ENCODE measurements around the gene SPRR3. TPM values are rescaled to one million over a fixed set of nuclear protein-coding genes. Genes with fewer than 3 reads are reported as not detected.

SPRR3 gene
- not detected for polyA plus RNA-seq (2013)

GRCh38 chr1:153001382-153001781 is at the start of gene SPRR3:
TSS of gene SPRR3 (plus strand) at chr1:153001749. CDS start at chr1:153003021, 1,272 bp downstream.
- H3K27me3 ChIP-seq (replicated peaks in 2 of 5; ENCODE audit: control insufficient read depth in 4 of 5, insufficient read depth in 5 of 5, low read length in 4 of 5), result peaks cover 0 to 6% (median 3%) of the 10 kb centered on the region in 5 experiments
- H3K9me3 ChIP-seq (ENCODE audit: control extremely low read depth in 1 of 5, control insufficient read depth in 4 of 5, insufficient read depth in 2 of 5, low read depth in 1 of 5, low read length in 4 of 5), result no peaks in the 10 kb centered on the region
- no peak within 1 kb of the TSS for H3K27ac ChIP-seq (ENCODE audit: insufficient read depth in 1 of 2, low read depth in 1 of 2, low read length in 2 of 2, poor library complexity in 1 of 2, severe bottlenecking in 2 of 2)
- no peak for DNase-seq
- no peaks in the 10 kb centered on the region for H3K36me3 ChIP-seq (ENCODE audit: control insufficient read depth in 4 of 4, insufficient read depth in 4 of 4, low read length in 3 of 4)
- POLR2A ChIA-PET, result no interaction called here
- no peaks in the 10 kb centered on the region for H3K4me1 ChIP-seq (ENCODE audit: control extremely low read depth in 1 of 4, control insufficient read depth in 4 of 4, insufficient read depth in 4 of 4, low read length in 3 of 4)
- H3K4me3 ChIP-seq (ENCODE audit: control insufficient read depth in 1 of 7, extremely low read depth in 1 of 7, insufficient read depth in 4 of 7, low read depth in 2 of 7, low read length in 6 of 7), result no peak within 1 kb of the TSS
- CTCF ChIA-PET, result interaction anchor here (0.7 kb wide), 1 partner anchor 10 kb away, joined by 3 read pairs; no protein-coding TSS in a partner anchor
- 100% methylated on average over 2 of the region's 2 CpGs for WGBS (ENCODE audit: insufficient coverage)

GRCh38 chr1:152953761-152954160 is 47.8 kb upstream of the SPRR3 start:
- CTCF ChIA-PET, result interaction anchor here (1.3 kb wide), 1 partner anchor 9 kb away, joined by 3 read pairs; no protein-coding TSS in a partner anchor
- Histone ChIP-seq H3K27ac (ENCODE audit: insufficient read depth in 1 of 2, low read depth in 1 of 2, low read length in 2 of 2, poor library complexity in 1 of 2, severe bottlenecking in 2 of 2) (no peak overlapping the region), H3K4me1 (ENCODE audit: control extremely low read depth in 1 of 4, control insufficient read depth in 4 of 4, insufficient read depth in 4 of 4, low read length in 3 of 4) (no peaks in the 10 kb centered on the region), H3K27me3 (replicated peaks in 2 of 5; ENCODE audit: control insufficient read depth in 4 of 5, insufficient read depth in 5 of 5, low read length in 4 of 5) (peaks cover 0 to 11% (median 3%) of the 10 kb centered on the region in 5 experiments), H3K36me3 (ENCODE audit: control insufficient read depth in 4 of 4, insufficient read depth in 4 of 4, low read length in 3 of 4) (no peaks in the 10 kb centered on the region), H3K9me3 (ENCODE audit: control extremely low read depth in 1 of 5, control insufficient read depth in 4 of 5, insufficient read depth in 2 of 5, low read depth in 1 of 5, low read length in 4 of 5) (peaks cover 0 to 5% (median 0%) of the 10 kb centered on the region in 5 experiments), H3K4me3 (ENCODE audit: control insufficient read depth in 1 of 7, extremely low read depth in 1 of 7, insufficient read depth in 4 of 7, low read depth in 2 of 7, low read length in 6 of 7) (no peak overlapping the region)
- POLR2A ChIA-PET, result no interaction called here
- no peak for DNase-seq
- WGBS (ENCODE audit: insufficient coverage), result 88% methylated on average over 4 of the region's 7 CpGs

- POLR2A ChIA-PET, result no interaction called here
- Histone ChIP-seq H3K36me3 (ENCODE audit: control insufficient read depth in 4 of 4, insufficient read depth in 4 of 4, low read length in 3 of 4) (no peaks in the 10 kb centered on the region), H3K27me3 (replicated peaks in 2 of 5; ENCODE audit: control insufficient read depth in 4 of 5, insufficient read depth in 5 of 5, low read length in 4 of 5) (peaks cover 0 to 11% (median 3%) of the 10 kb centered on the region in 5 experiments), H3K4me1 (ENCODE audit: control extremely low read depth in 1 of 4, control insufficient read depth in 4 of 4, insufficient read depth in 4 of 4, low read length in 3 of 4) (no peaks in the 10 kb centered on the region), H3K27ac (ENCODE audit: insufficient read depth in 1 of 2, low read depth in 1 of 2, low read length in 2 of 2, poor library complexity in 1 of 2, severe bottlenecking in 2 of 2) (no peak overlapping the region), H3K4me3 (ENCODE audit: control insufficient read depth in 1 of 7, extremely low read depth in 1 of 7, insufficient read depth in 4 of 7, low read depth in 2 of 7, low read length in 6 of 7) (no peak overlapping the region), H3K9me3 (ENCODE audit: control extremely low read depth in 1 of 5, control insufficient read depth in 4 of 5, insufficient read depth in 2 of 5, low read depth in 1 of 5, low read length in 4 of 5) (peaks cover 0 to 5% (median 0%) of the 10 kb centered on the region in 5 experiments)
- 100% methylated on average over 3 of the region's 6 CpGs for WGBS (ENCODE audit: insufficient coverage)
- CTCF ChIA-PET, result interaction anchor here (1.0 kb wide), 1 partner anchor 9 kb away, joined by 4 read pairs; no protein-coding TSS in a partner anchor
- DNase-seq, result no peak
Observed at GRCh38 chr1:152954436-152954835, 47.1 kb upstream of the SPRR3 start.

- H3K4me3 ChIP-seq (ENCODE audit: control insufficient read depth in 1 of 7, extremely low read depth in 1 of 7, insufficient read depth in 4 of 7, low read depth in 2 of 7, low read length in 6 of 7), result no peak overlapping the region
- no peak overlapping the region for H3K27ac ChIP-seq (ENCODE audit: insufficient read depth in 1 of 2, low read depth in 1 of 2, low read length in 2 of 2, poor library complexity in 1 of 2, severe bottlenecking in 2 of 2)
- peaks cover 0 to 5% (median 2%) of the 10 kb centered on the region in 5 experiments for H3K27me3 ChIP-seq (replicated peaks in 2 of 5; ENCODE audit: control insufficient read depth in 4 of 5, insufficient read depth in 5 of 5, low read length in 4 of 5)
- no peak for DNase-seq
- ChIA-PET POLR2A (no interaction called here), CTCF (no interaction called here)
- H3K4me1 ChIP-seq (ENCODE audit: control extremely low read depth in 1 of 4, control insufficient read depth in 4 of 4, insufficient read depth in 4 of 4, low read length in 3 of 4), result no peaks in the 10 kb centered on the region
- 84% methylated on average over 3 of the region's 3 CpGs for WGBS (ENCODE audit: insufficient coverage)
- peaks cover 0 to 1% (median 0%) of the 10 kb centered on the region in 5 experiments for H3K9me3 ChIP-seq (ENCODE audit: control extremely low read depth in 1 of 5, control insufficient read depth in 4 of 5, insufficient read depth in 2 of 5, low read depth in 1 of 5, low read length in 4 of 5)
- H3K36me3 ChIP-seq (ENCODE audit: control insufficient read depth in 4 of 4, insufficient read depth in 4 of 4, low read length in 3 of 4), result no peaks in the 10 kb centered on the region
Observed at GRCh38 chr1:152957561-152957960, 44.0 kb upstream of the SPRR3 start.

- Histone ChIP-seq H3K4me3 (ENCODE audit: control insufficient read depth in 1 of 7, extremely low read depth in 1 of 7, insufficient read depth in 4 of 7, low read depth in 2 of 7, low read length in 6 of 7) (no peak overlapping the region), H3K27ac (ENCODE audit: insufficient read depth in 1 of 2, low read depth in 1 of 2, low read length in 2 of 2, poor library complexity in 1 of 2, severe bottlenecking in 2 of 2) (no peak overlapping the region), H3K9me3 (ENCODE audit: control extremely low read depth in 1 of 5, control insufficient read depth in 4 of 5, insufficient read depth in 2 of 5, low read depth in 1 of 5, low read length in 4 of 5) (peaks cover 0 to 1% (median 0%) of the 10 kb centered on the region in 5 experiments), H3K36me3 (ENCODE audit: control insufficient read depth in 4 of 4, insufficient read depth in 4 of 4, low read length in 3 of 4) (no peaks in the 10 kb centered on the region), H3K4me1 (ENCODE audit: control extremely low read depth in 1 of 4, control insufficient read depth in 4 of 4, insufficient read depth in 4 of 4, low read length in 3 of 4) (no peaks in the 10 kb centered on the region), H3K27me3 (replicated peaks in 2 of 5; ENCODE audit: control insufficient read depth in 4 of 5, insufficient read depth in 5 of 5, low read length in 4 of 5) (peaks cover 0 to 3% (median 2%) of the 10 kb centered on the region in 5 experiments)
- no peak for DNase-seq
- CTCF ChIA-PET, result no interaction called here
- WGBS (ENCODE audit: insufficient coverage), result no CpG with 5 or more reads among the region's 3 CpGs
- POLR2A ChIA-PET, result no interaction called here
Observed at GRCh38 chr1:152959273-152959672, 42.3 kb upstream of the SPRR3 start.

- no peak for DNase-seq
- Histone ChIP-seq H3K9me3 (ENCODE audit: control extremely low read depth in 1 of 5, control insufficient read depth in 4 of 5, insufficient read depth in 2 of 5, low read depth in 1 of 5, low read length in 4 of 5) (peaks cover 0 to 1% (median 0%) of the 10 kb centered on the region in 5 experiments), H3K27me3 (replicated peaks in 2 of 5; ENCODE audit: control insufficient read depth in 4 of 5, insufficient read depth in 5 of 5, low read length in 4 of 5) (peaks cover 0 to 4% (median 2%) of the 10 kb centered on the region in 5 experiments), H3K4me1 (ENCODE audit: control extremely low read depth in 1 of 4, control insufficient read depth in 4 of 4, insufficient read depth in 4 of 4, low read length in 3 of 4) (no peaks in the 10 kb centered on the region), H3K27ac (ENCODE audit: insufficient read depth in 1 of 2, low read depth in 1 of 2, low read length in 2 of 2, poor library complexity in 1 of 2, severe bottlenecking in 2 of 2) (no peak overlapping the region), H3K36me3 (ENCODE audit: control insufficient read depth in 4 of 4, insufficient read depth in 4 of 4, low read length in 3 of 4) (no peaks in the 10 kb centered on the region), H3K4me3 (ENCODE audit: control insufficient read depth in 1 of 7, extremely low read depth in 1 of 7, insufficient read depth in 4 of 7, low read depth in 2 of 7, low read length in 6 of 7) (no peak overlapping the region)
- CTCF ChIA-PET, result no interaction called here
- POLR2A ChIA-PET, result no interaction called here
- WGBS (ENCODE audit: insufficient coverage), result 92% methylated on average over 10 of the region's 10 CpGs
Observed at GRCh38 chr1:152959801-152960451, 41.6 kb upstream of the SPRR3 start.

GRCh38 chr1:152960452-152961044 is 41.0 kb upstream of the SPRR3 start:
- Histone ChIP-seq H3K9me3 (ENCODE audit: control extremely low read depth in 1 of 5, control insufficient read depth in 4 of 5, insufficient read depth in 2 of 5, low read depth in 1 of 5, low read length in 4 of 5) (peaks cover 0 to 1% (median 0%) of the 10 kb centered on the region in 5 experiments), H3K27me3 (replicated peaks in 2 of 5; ENCODE audit: control insufficient read depth in 4 of 5, insufficient read depth in 5 of 5, low read length in 4 of 5) (peaks cover 0 to 7% (median 2%) of the 10 kb centered on the region in 5 experiments), H3K27ac (ENCODE audit: insufficient read depth in 1 of 2, low read depth in 1 of 2, low read length in 2 of 2, poor library complexity in 1 of 2, severe bottlenecking in 2 of 2) (no peak overlapping the region), H3K4me3 (ENCODE audit: control insufficient read depth in 1 of 7, extremely low read depth in 1 of 7, insufficient read depth in 4 of 7, low read depth in 2 of 7, low read length in 6 of 7) (no peak overlapping the region), H3K36me3 (ENCODE audit: control insufficient read depth in 4 of 4, insufficient read depth in 4 of 4, low read length in 3 of 4) (no peaks in the 10 kb centered on the region), H3K4me1 (ENCODE audit: control extremely low read depth in 1 of 4, control insufficient read depth in 4 of 4, insufficient read depth in 4 of 4, low read length in 3 of 4) (no peaks in the 10 kb centered on the region)
- WGBS (ENCODE audit: insufficient coverage), result 55% methylated on average over 5 of the region's 10 CpGs
- ChIA-PET POLR2A (no interaction called here), CTCF (no interaction called here)
- peak in 2 of 3 donors; percentile 4 to 8 for DNase-seq

Measured in common myeloid progenitor, CD34-positive (primary cell).